GM19468 (cell line): ENCODE measurements around the gene PEX19.

Source experiments
- ATAC-seq: cut with Tn5 transposase; IDR thresholded peaks from one replicate; pipeline ENCODE4 v1.9.1; 2021; ENCODE audit warnings: mild to moderate bottlenecking, moderate library complexity, moderate number of reproducible peaks; ENCODE audit not compliant: unreplicated experiment; ENCODE audit errors: extremely low read depth

Gene PEX19

GRCh38 chr1:160243767-160244166 lies 41.2 kb downstream of the PEX19 start:
- ATAC-seq = no peak

- no peak for ATAC-seq
Observed at GRCh38 chr1:160239582-160240299, 45.2 kb downstream of the PEX19 start.

DNA sequence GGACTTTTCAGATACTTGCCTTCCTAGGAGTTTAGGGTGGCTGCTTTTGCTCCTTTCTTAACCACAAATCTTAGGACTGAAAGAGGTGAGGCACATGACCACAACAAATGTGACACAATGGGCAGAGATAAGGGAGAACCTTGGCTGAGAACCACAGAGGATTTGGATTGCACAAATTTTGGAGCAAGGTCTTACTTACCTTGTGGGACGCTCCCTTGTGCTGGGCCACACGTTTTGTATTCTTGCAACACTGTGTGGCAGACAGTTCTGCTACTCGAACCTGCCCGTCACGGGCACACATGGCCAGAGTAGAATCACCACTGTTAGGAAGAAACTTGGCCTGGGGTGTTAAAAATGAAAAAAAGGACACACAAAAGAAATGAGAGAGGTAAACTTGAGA lies 46.5 kb downstream of the PEX19 start:
- no peak for ATAC-seq

DNA sequence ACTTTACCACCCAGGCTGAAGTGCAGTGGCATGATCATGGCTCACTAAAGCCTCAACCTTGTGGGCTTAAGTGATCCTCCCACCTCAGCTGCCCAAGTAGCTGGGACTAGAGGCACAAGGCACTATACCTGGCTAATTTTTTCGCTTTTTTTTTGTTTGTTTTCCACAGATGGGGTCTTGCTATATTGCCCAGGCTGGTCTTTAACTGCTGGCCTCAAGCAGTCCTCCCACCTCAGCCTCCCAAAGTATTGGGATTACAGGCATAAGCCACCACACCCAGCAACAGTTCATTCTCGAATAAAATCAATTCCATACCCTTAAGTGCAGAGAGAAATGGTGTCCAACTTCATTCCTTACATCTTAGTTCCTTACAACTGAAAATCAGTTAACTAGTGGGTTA lies 47.4 kb downstream of the PEX19 start:
- ATAC-seq = no peak

DNA sequence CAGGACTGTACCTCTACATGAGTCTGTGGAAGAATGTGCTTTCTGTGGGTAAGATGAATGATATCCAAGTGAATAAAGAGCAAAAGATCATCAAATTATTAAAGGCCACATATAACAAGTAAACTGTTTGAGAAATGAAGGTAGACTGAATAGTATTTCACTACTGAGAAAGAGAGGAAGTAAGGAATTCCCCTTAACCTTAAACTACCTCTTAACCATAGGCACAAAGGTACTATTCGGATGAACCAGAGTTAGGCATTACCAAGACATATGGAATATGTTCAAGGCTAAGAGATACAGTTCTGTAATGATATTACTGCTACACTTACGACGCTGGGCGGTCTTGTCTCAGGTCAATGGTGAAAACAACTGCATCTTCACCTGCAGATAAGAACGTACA lies 48.1 kb downstream of the PEX19 start:
- no peak for ATAC-seq

DNA sequence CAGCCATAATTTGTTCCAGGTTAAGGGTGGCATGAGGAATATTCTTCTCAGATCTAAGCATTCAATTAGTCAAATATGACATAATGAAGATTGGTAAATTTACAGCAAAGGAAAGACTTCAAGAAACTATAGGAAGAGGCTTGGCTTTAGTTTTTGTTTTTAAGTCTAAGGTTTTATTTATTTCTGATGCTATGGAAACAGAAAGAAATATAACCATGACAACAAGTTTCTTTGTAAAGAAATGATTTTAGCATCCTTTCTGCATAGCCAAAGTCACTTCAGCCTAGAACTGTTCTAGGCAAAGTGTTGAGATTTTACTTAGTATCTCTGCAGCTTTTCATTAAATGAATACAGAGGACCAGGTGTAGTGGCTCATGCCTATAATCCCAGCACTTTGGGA lies 52.0 kb downstream of the PEX19 start:
- no peak for ATAC-seq

GRCh38 chr1:160228431-160228830 lies 56.5 kb downstream of the PEX19 start:
- no peak for ATAC-seq

- ATAC-seq = no peak
Observed at GRCh38 chr1:160227561-160227960, 57.4 kb downstream of the PEX19 start.

DNA sequence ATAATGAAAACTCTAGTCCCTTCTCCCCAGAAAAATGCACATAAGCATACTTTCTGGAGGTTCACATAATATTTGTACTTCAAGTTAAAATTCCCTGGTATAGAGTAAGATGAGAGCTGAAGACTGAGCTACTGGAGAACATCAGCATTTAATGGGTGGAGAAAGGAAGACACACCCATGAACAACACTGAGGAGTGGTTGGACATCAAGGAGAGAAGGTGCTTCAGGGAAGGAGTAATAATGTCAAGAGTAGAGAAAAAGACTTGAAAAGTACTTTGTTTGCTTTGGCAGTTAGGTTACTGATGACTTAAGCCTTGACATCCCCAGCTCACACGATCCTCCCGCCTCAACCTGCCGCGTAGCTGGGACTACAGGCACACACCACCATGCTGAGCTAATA lies 57.9 kb downstream of the PEX19 start:
- no peak for ATAC-seq
